ENCODE data around the gene MORF4L1.
"Not testable (repeated sequence)": the region's sequence is repeated elsewhere in the genome, so short reads cannot be mapped to it uniquely, and the experiment has no call there.

MORF4L1 gene

GRCh38 chr15:78873793-78874765, 1.4 kb downstream of the MORF4L1 start:
- H3K27ac Mint-ChIP-seq = peak overlapping the region; percentile 100
- H3K27me3 Mint-ChIP-seq (ENCODE audit: low read depth) = no peaks in the 10 kb centered on the region
- H3K36me3 Mint-ChIP-seq (ENCODE audit: low read depth) = peaks cover 16% of the 10 kb centered on the region
- H3K4me3 Mint-ChIP-seq = peak overlapping the region; percentile 99
- peaks cover 33% of the 10 kb centered on the region for H3K4me1 Mint-ChIP-seq (ENCODE audit: low read depth)
- no peaks in the 10 kb centered on the region for H3K9me3 Mint-ChIP-seq

- Mint-ChIP-seq H3K36me3 (ENCODE audit: low read depth) (peaks cover 18% of the 10 kb centered on the region), H3K27me3 (ENCODE audit: low read depth) (no peaks in the 10 kb centered on the region), H3K4me1 (ENCODE audit: low read depth) (peaks cover 42% of the 10 kb centered on the region), H3K27ac (peak overlapping the region; percentile 100), H3K9me3 (no peaks in the 10 kb centered on the region), H3K4me3 (peak overlapping the region; percentile 99)
Measured at GRCh38 chr15:78875107-78875914, 2.6 kb downstream of the MORF4L1 start.

GRCh38 chr15:78876954-78877353, 4.3 kb downstream of the MORF4L1 start:
- not testable (repeated sequence) for H3K9me3 Mint-ChIP-seq; H3K27ac Mint-ChIP-seq; H3K27me3 Mint-ChIP-seq (ENCODE audit: low read depth)
- H3K4me3 Mint-ChIP-seq = peak overlapping the region; percentile 25
- H3K36me3 Mint-ChIP-seq (ENCODE audit: low read depth) = peaks cover 26% of the 10 kb centered on the region
- peaks cover 40% of the 10 kb centered on the region for H3K4me1 Mint-ChIP-seq (ENCODE audit: low read depth)

GRCh38 chr15:78878356-78878755, 5.7 kb downstream of the MORF4L1 start:
- Mint-ChIP-seq H3K4me1 (ENCODE audit: low read depth) (peaks cover 40% of the 10 kb centered on the region), H3K4me3 (peak overlapping the region; percentile 38), H3K27ac (peak overlapping the region; percentile 34), H3K27me3 (ENCODE audit: low read depth) (no peaks in the 10 kb centered on the region), H3K36me3 (ENCODE audit: low read depth) (peaks cover 26% of the 10 kb centered on the region), H3K9me3 (no peaks in the 10 kb centered on the region)

GRCh38 chr15:78879517-78880241, 7.0 kb downstream of the MORF4L1 start:
- Mint-ChIP-seq H3K36me3 (ENCODE audit: low read depth) (peaks cover 24% of the 10 kb centered on the region), H3K27me3 (ENCODE audit: low read depth) (no peaks in the 10 kb centered on the region), H3K4me1 (ENCODE audit: low read depth) (peaks cover 40% of the 10 kb centered on the region), H3K9me3 (no peaks in the 10 kb centered on the region), H3K4me3 (no peak overlapping the region), H3K27ac (no peak overlapping the region)

GRCh38 chr15:78880242-78880533, 7.5 kb downstream of the MORF4L1 start:
- H3K27ac Mint-ChIP-seq = no peak overlapping the region
- H3K9me3 Mint-ChIP-seq = no peaks in the 10 kb centered on the region
- H3K4me1 Mint-ChIP-seq (ENCODE audit: low read depth) = peaks cover 35% of the 10 kb centered on the region
- peaks cover 29% of the 10 kb centered on the region for H3K36me3 Mint-ChIP-seq (ENCODE audit: low read depth)
- H3K4me3 Mint-ChIP-seq = no peak overlapping the region
- no peaks in the 10 kb centered on the region for H3K27me3 Mint-ChIP-seq (ENCODE audit: low read depth)

GRCh38 chr15:78880813-78881212, 8.1 kb downstream of the MORF4L1 start:
- H3K36me3 Mint-ChIP-seq (ENCODE audit: low read depth) = peaks cover 31% of the 10 kb centered on the region
- no peak overlapping the region for H3K4me3 Mint-ChIP-seq
- H3K27ac Mint-ChIP-seq = no peak overlapping the region
- H3K4me1 Mint-ChIP-seq (ENCODE audit: low read depth) = peaks cover 33% of the 10 kb centered on the region
- no peaks in the 10 kb centered on the region for H3K9me3 Mint-ChIP-seq
- H3K27me3 Mint-ChIP-seq (ENCODE audit: low read depth) = no peaks in the 10 kb centered on the region

GRCh38 chr15:78881681-78882080, 9.0 kb downstream of the MORF4L1 start:
- Mint-ChIP-seq H3K36me3 (ENCODE audit: low read depth) (peaks cover 36% of the 10 kb centered on the region), H3K27me3 (ENCODE audit: low read depth) (no peaks in the 10 kb centered on the region), H3K4me3 (no peak overlapping the region), H3K27ac (no peak overlapping the region), H3K4me1 (ENCODE audit: low read depth) (peaks cover 32% of the 10 kb centered on the region), H3K9me3 (no peaks in the 10 kb centered on the region)

- no peak overlapping the region for H3K4me3 Mint-ChIP-seq
- H3K27ac Mint-ChIP-seq = no peak overlapping the region
- H3K4me1 Mint-ChIP-seq (ENCODE audit: low read depth) = peaks cover 9% of the 10 kb centered on the region
- no peaks in the 10 kb centered on the region for H3K9me3 Mint-ChIP-seq
- H3K36me3 Mint-ChIP-seq (ENCODE audit: low read depth) = peaks cover 56% of the 10 kb centered on the region
- no peaks in the 10 kb centered on the region for H3K27me3 Mint-ChIP-seq (ENCODE audit: low read depth)
Measured at GRCh38 chr15:78889000-78889399, 16.3 kb downstream of the MORF4L1 start.

- peaks cover 65% of the 10 kb centered on the region for H3K36me3 Mint-ChIP-seq (ENCODE audit: low read depth)
- peaks cover 10% of the 10 kb centered on the region for H3K4me1 Mint-ChIP-seq (ENCODE audit: low read depth)
- H3K27me3 Mint-ChIP-seq (ENCODE audit: low read depth) = no peaks in the 10 kb centered on the region
- no peak overlapping the region for H3K4me3 Mint-ChIP-seq
- H3K27ac Mint-ChIP-seq = no peak overlapping the region
- no peaks in the 10 kb centered on the region for H3K9me3 Mint-ChIP-seq
Measured at GRCh38 chr15:78893538-78893937, 20.8 kb downstream of the MORF4L1 start.

- Mint-ChIP-seq H3K27me3 (ENCODE audit: low read depth) (no peaks in the 10 kb centered on the region), H3K36me3 (ENCODE audit: low read depth) (peaks cover 70% of the 10 kb centered on the region), H3K27ac (no peak overlapping the region), H3K4me3 (no peak overlapping the region), H3K4me1 (ENCODE audit: low read depth) (peaks cover 13% of the 10 kb centered on the region), H3K9me3 (no peaks in the 10 kb centered on the region)
Measured at GRCh38 chr15:78895471-78895870, 22.8 kb downstream of the MORF4L1 start.

- no peak overlapping the region for H3K4me3 Mint-ChIP-seq
- H3K4me1 Mint-ChIP-seq (ENCODE audit: low read depth) = peaks cover 12% of the 10 kb centered on the region
- no peaks in the 10 kb centered on the region for H3K9me3 Mint-ChIP-seq
- no peaks in the 10 kb centered on the region for H3K27me3 Mint-ChIP-seq (ENCODE audit: low read depth)
- no peak overlapping the region for H3K27ac Mint-ChIP-seq
- H3K36me3 Mint-ChIP-seq (ENCODE audit: low read depth) = peaks cover 56% of the 10 kb centered on the region
Measured at GRCh38 chr15:78898540-78898939, 25.9 kb downstream of the MORF4L1 start.

- H3K4me1 Mint-ChIP-seq (ENCODE audit: low read depth); H3K27ac Mint-ChIP-seq; H3K4me3 Mint-ChIP-seq; H3K27me3 Mint-ChIP-seq (ENCODE audit: low read depth); H3K9me3 Mint-ChIP-seq: not testable (repeated sequence)
- peaks cover 52% of the 10 kb centered on the region for H3K36me3 Mint-ChIP-seq (ENCODE audit: low read depth)
Measured at GRCh38 chr15:78900819-78901533, 28.3 kb downstream of the MORF4L1 start.

Data from T-helper 1 cell treated with Interleukin-12 subunit alpha and Interleukin-12 subunit beta and Interleukin-4 antibody, amounts not matched to agents 30 μg/mL and 1 μg/mL, for 36 hours (primary cell).